Stomach (tissue), 9 donors: Measurements from ENCODE around the gene GGT6. TPM values are rescaled to one million over a fixed set of nuclear protein-coding genes. Genes with fewer than 3 reads are reported as not detected.

Experiments
- DNase-seq, 2 donors: peaks; one replicate each; pipeline versions ENCODE4 v3.0.0 to v3.0.0-alpha.2; 2013 to 2019
- H3K27ac ChIP-seq, 5 donors: fragments of 200-600 bp in 4 of 5; sonication (generic) in 4 of 5; one replicate each; pipeline ENCODE4 v1.5.1; 2013 to 2019; ENCODE audit warnings: mild to moderate bottlenecking in 1 of 5, moderate library complexity in 1 of 5
- H3K27me3 ChIP-seq, 3 donors: fragments of 200-600 bp; sonication (generic); one replicate each; pipeline ENCODE4 v1.5.1; 2017 to 2019; ENCODE audit warnings: mixed run types in 1 of 3
- H3K36me3 ChIP-seq, 4 donors: fragments of 200-600 bp; sonication (generic); 1 replicate in 3 of 4; 2 replicates in 1 of 4; pipeline ENCODE4 v1.5.1; 2016 to 2019
- H3K4me1 ChIP-seq, 4 donors: fragments of 200-600 bp; sonication (generic); one replicate each; pipeline ENCODE4 v1.5.1; 2016 to 2019
- H3K4me3 ChIP-seq, 4 donors: fragments of 200-600 bp; sonication (generic) in 3 of 4; one replicate each; pipeline ENCODE4 v1.5.1; 2016 to 2019; ENCODE audit warnings: mild to moderate bottlenecking in 1 of 4
- H3K9me3 ChIP-seq, 4 donors: fragments of 200-600 bp; sonication (generic); one replicate each; pipeline ENCODE4 v1.5.1; 2016 to 2019
- CTCF ChIP-seq, 7 experiments: fragments of 450-650 bp in 4 of 7; fragments of 200-600 bp in 3 of 7; sonication (generic) in 3 of 7; IDR thresholded peaks; one replicate each; pipeline ENCODE4 v1.5.1; 2016 to 2019; ENCODE audit warnings: antibody characterized with exemption in 7 of 7, control low read depth in 2 of 7, mild to moderate bottlenecking in 1 of 7
- EP300 ChIP-seq: sonication (generic); formaldehyde crosslinking; IDR thresholded peaks from one replicate; pipeline ENCODE4 v1.6.1; 2017; ENCODE audit warnings: antibody characterized with exemption
- POLR2A ChIP-seq, 4 donors: fragments of 450-650 bp; IDR thresholded peaks; one replicate each; pipeline ENCODE4 v1.6.1; 2016; ENCODE audit warnings: antibody characterized with exemption in 4 of 4, control low read depth in 2 of 4, mild to moderate bottlenecking in 1 of 4, moderate library complexity in 1 of 4
- POLR2AphosphoS5 ChIP-seq, 3 donors: sonication (generic); formaldehyde crosslinking; IDR thresholded peaks; one replicate each; pipeline ENCODE4 v1.6.1; 2016; ENCODE audit warnings: antibody characterized with exemption in 3 of 3
- WGBS, 5 donors: extraction: QIAGEN DNeasy Blood & Tissue Kit in 3 of 5; methylation state at CpG; one replicate each; pipeline versions ENCODE4 v1.1.5 to v1.1.7; 2013 to 2018; 5-methylcytosine and 5-hydroxymethylcytosine counted together
- intact Hi-C: fragments of 100-400 bp; cut with DNase I; formaldehyde crosslinking; loops from one replicate; pipeline ENCODE4 v1.15.1; 2023; ENCODE audit warnings: low total_unique reads
- polyA plus RNA-seq, 3 donors: library from polyadenylated mRNA; stranded (reverse); fragments of 200-250 nt; gene quantifications; one replicate each; pipeline ENCODE4 v1.2.3, GENCODE V29; 2013
- total RNA-seq, 5 donors: library from RNA; depleted of rRNA; stranded (reverse); fragments of >200 nt; gene quantifications; one replicate each; pipeline versions ENCODE4 v1.1.0 to v1.2.3, GENCODE V29; 2014 to 2016
- donor health status: healthy with polysubstance abuse.
- donor health status: Bipolar disorder and iron deficiency.
- donor health status: healthy.

The GGT6 gene
- total and polyA plus RNA-seq, 8 donors, result 4.4 to 147 (median 15.2) TPM

GRCh38 chr17:4550534-4551039 is 9.8 kb downstream of the GGT6 start:
- Histone ChIP-seq H3K4me1 (peaks cover 13 to 20% (median 17%) of the 10 kb centered on the region in 4 donors), H3K4me3 (no peak overlapping the region), H3K27ac (no peak overlapping the region), H3K36me3 (peaks cover 60 to 86% (median 84%) of the 10 kb centered on the region in 4 donors), H3K27me3 (no peaks in the 10 kb centered on the region), H3K9me3 (no peaks in the 10 kb centered on the region)
- TF ChIP-seq EP300, result no peak
- no peak for TF ChIP-seq POLR2AphosphoS5 (IDR thresholded peaks at IDR 0.05)
- no peak for TF ChIP-seq CTCF (IDR thresholded peaks at IDR 0.05)
- TF ChIP-seq POLR2A (IDR thresholded peaks at IDR 0.05), result no peak
- 88 to 95% (median 95%) methylated on average over 16 of the region's 16 CpGs for WGBS, 5 donors
- no peak for DNase-seq
- intact Hi-C loops, result no loop called here

GRCh38 chr17:4549781-4550533 is 10.4 kb downstream of the GGT6 start:
- H3K9me3 ChIP-seq, result no peaks in the 10 kb centered on the region
- no peak for TF ChIP-seq POLR2A (IDR thresholded peaks at IDR 0.05)
- TF ChIP-seq CTCF (IDR thresholded peaks at IDR 0.05), result no peak
- TF ChIP-seq POLR2AphosphoS5 (IDR thresholded peaks at IDR 0.05), result no peak
- no peak for TF ChIP-seq EP300
- no peak overlapping the region for H3K27ac ChIP-seq
- H3K27me3 ChIP-seq, result no peaks in the 10 kb centered on the region
- H3K4me3 ChIP-seq, result no peak overlapping the region
- H3K36me3 ChIP-seq, result peaks cover 66 to 92% (median 91%) of the 10 kb centered on the region in 4 donors
- DNase-seq, result no peak
- peaks cover 12 to 17% (median 15%) of the 10 kb centered on the region in 4 donors for H3K4me1 ChIP-seq
- 86 to 91% (median 89%) methylated on average over 14 to 25 of the region's 25 CpGs for WGBS, 5 donors
- intact Hi-C loops, result loop anchor here (10.0 kb wide), 1 partner anchor 125 kb away; no protein-coding TSS in a partner anchor

GRCh38 chr17:4548721-4549531 is 11.5 kb downstream of the GGT6 start:
- peaks cover 1 to 6% (median 5%) of the 10 kb centered on the region in 4 donors for H3K4me1 ChIP-seq
- peaks cover 77 to 100% (median 100%) of the 10 kb centered on the region in 4 donors for H3K36me3 ChIP-seq
- intact Hi-C loops, result loop anchor here (10.0 kb wide), 1 partner anchor 124 kb away; no protein-coding TSS in a partner anchor
- TF ChIP-seq POLR2AphosphoS5 (IDR thresholded peaks at IDR 0.05), result no peak
- TF ChIP-seq EP300, result no peak
- no peak for TF ChIP-seq POLR2A (IDR thresholded peaks at IDR 0.05)
- TF ChIP-seq CTCF (IDR thresholded peaks at IDR 0.05), result no peak
- no peak for DNase-seq
- WGBS, 5 donors, result 83 to 91% (median 86%) methylated on average over 17 to 24 of the region's 24 CpGs
- no peaks in the 10 kb centered on the region for H3K9me3 ChIP-seq
- no peak overlapping the region for H3K27ac ChIP-seq
- H3K4me3 ChIP-seq, result no peak overlapping the region
- H3K27me3 ChIP-seq, result no peaks in the 10 kb centered on the region

GRCh38 chr17:4548061-4548461 is 12.3 kb downstream of the GGT6 start:
- intact Hi-C loops, result loop anchor here (10.0 kb wide), 1 partner anchor 123 kb away; no protein-coding TSS in a partner anchor
- H3K27ac ChIP-seq, result no peak overlapping the region

More at GRCh38 chr17:4548061-4548461, 12.3 kb downstream of the GGT6 start:
- Histone ChIP-seq H3K4me1 (peaks cover 0 to 4% (median 0%) of the 10 kb centered on the region in 4 donors), H3K27me3 (no peaks in the 10 kb centered on the region), H3K9me3 (no peaks in the 10 kb centered on the region), H3K36me3 (peaks cover 78 to 100% (median 100%) of the 10 kb centered on the region in 4 donors), H3K4me3 (no peak overlapping the region)
- no peak for DNase-seq
- WGBS, 5 donors, result 91 to 96% (median 95%) methylated on average over 12 to 18 of the region's 18 CpGs
- TF ChIP-seq CTCF (IDR thresholded peaks at IDR 0.05) (no peak), POLR2AphosphoS5 (IDR thresholded peaks at IDR 0.05) (no peak), POLR2A (IDR thresholded peaks at IDR 0.05) (no peak), EP300 (no peak)
